Endothelial cell of umbilical vein (primary cell): ENCODE measurements around the gene TPCN2. TPM values are rescaled to one million over a fixed set of nuclear protein-coding genes. Genes with fewer than 3 reads are reported as not detected.

Source experiments
- BruUV-seq: library from RNA; stranded (reverse); fragments of 400-500 nt; replicated peaks from 2 replicates; lab custom pipeline; 2021; lab: Mats Ljungman, UMichigan
- CTCF ChIA-PET: fragments of 300-600, 350-600 bp; sonication (Branson Sonifier 250); formaldehyde crosslinking; loops from one replicate; lab custom pipeline; 2021; ENCODE audit warnings: antibody characterized with exemption, inconsistent platforms; lab: Charles Lee
- POLR2A ChIA-PET: fragments of 300-600, 350-600 bp; sonication (Branson Sonifier 250); formaldehyde crosslinking; loops from one replicate; lab custom pipeline; 2021; ENCODE audit warnings: antibody characterized with exemption, inconsistent platforms; lab: Charles Lee
- DNase-seq: peaks from one replicate; pipeline ENCODE4 v3.0.0-alpha.2; 2011; ENCODE audit warnings: low read depth, low spot score
- FAIRE-seq: peaks from 2 replicates; lab custom pipeline; 2011; peaks lifted over from hg19 to GRCh38; lab: Jason Lieb, UNC
- H2AFZ ChIP-seq: 2 replicates; pipeline ENCODE4 v1.6.0; 2012; ENCODE audit warnings: low read depth, low read length, control low read depth, inconsistent platforms
- H3K27ac ChIP-seq: 2 replicates; pipeline ENCODE4 v1.5.1; 2011; ENCODE audit warnings: low read depth, mild to moderate bottlenecking, control low read depth, low read length, moderate library complexity; ENCODE audit not compliant: insufficient read depth
- H3K27me3 ChIP-seq, 2 experiments: 2 replicates each; pipeline versions ENCODE4 v1.6.0 to v1.6.1; 2011; ENCODE audit warnings: low read length in 2 of 2, mixed read lengths in 1 of 2; ENCODE audit not compliant: control insufficient read depth in 2 of 2, insufficient read depth in 2 of 2
- H3K36me3 ChIP-seq, 2 experiments: 2 replicates in 1 of 2; 3 replicates in 1 of 2; pipeline ENCODE4 v1.5.1; 2011; ENCODE audit warnings: low read length in 2 of 2, mild to moderate bottlenecking in 1 of 2, moderate library complexity in 1 of 2; ENCODE audit not compliant: control insufficient read depth in 2 of 2, insufficient read depth in 2 of 2; ENCODE audit errors: extremely low read depth in 1 of 2
- H3K4me1 ChIP-seq: 3 replicates; pipeline ENCODE4 v1.5.1; 2011; ENCODE audit warnings: mild to moderate bottlenecking, low read length; ENCODE audit not compliant: control insufficient read depth, insufficient read depth; ENCODE audit errors: extremely low read depth
- H3K4me2 ChIP-seq: 2 replicates; pipeline ENCODE4 v1.6.1; 2011; ENCODE audit warnings: low read length, control low read depth, mixed read lengths; ENCODE audit not compliant: insufficient read depth
- H3K4me3 ChIP-seq, 3 experiments: fragments of 200-600 bp in 1 of 3; sonication (generic), shearing (Covaris generic) in 1 of 3; replicated peaks in 1 of 3; 2 replicates each; pipeline ENCODE4 v1.5.1; 2011 to 2016; ENCODE audit warnings: control low read depth in 3 of 3, low read length in 3 of 3, mild to moderate bottlenecking in 2 of 3, inconsistent platforms in 1 of 3, low read depth in 1 of 3, moderate library complexity in 1 of 3; ENCODE audit not compliant: insufficient read depth in 1 of 3
- H3K79me2 ChIP-seq: 2 replicates; pipeline ENCODE4 v1.6.0; 2012; ENCODE audit warnings: low read length, inconsistent platforms; ENCODE audit not compliant: control insufficient read depth, insufficient read depth
- H3K9ac ChIP-seq: replicated peaks from 2 replicates; pipeline ENCODE3; 2011; ENCODE audit warnings: low read length, control low read depth; ENCODE audit not compliant: insufficient read depth; ENCODE audit errors: extremely low read depth
- H3K9me1 ChIP-seq: replicated peaks from 3 replicates; pipeline ENCODE4 v1.6.0; 2011; ENCODE audit warnings: mild to moderate bottlenecking, low read length; ENCODE audit not compliant: control insufficient read depth, insufficient read depth; ENCODE audit errors: extremely low read depth
- H3K9me3 ChIP-seq: replicated peaks from 2 replicates; pipeline ENCODE4 v1.5.1; 2012; ENCODE audit warnings: low read length, inconsistent platforms; ENCODE audit not compliant: control insufficient read depth, insufficient read depth
- H4K20me1 ChIP-seq: replicated peaks from 2 replicates; pipeline ENCODE3; 2011; ENCODE audit warnings: mild to moderate bottlenecking, low read length; ENCODE audit not compliant: control insufficient read depth, insufficient read depth; ENCODE audit errors: extremely low read depth
- EZH2 ChIP-seq: IDR thresholded peaks from 2 replicates; pipeline ENCODE4 v1.6.1; 2012; ENCODE audit warnings: borderline replicate concordance, low read depth, mild to moderate bottlenecking, moderate library complexity, low read length, inconsistent platforms; ENCODE audit not compliant: severe bottlenecking
- FOS ChIP-seq: IDR thresholded peaks from 2 replicates; pipeline ENCODE4 v1.6.1; 2011; ENCODE audit warnings: mild to moderate bottlenecking, low read length, moderate library complexity, borderline replicate concordance; ENCODE audit not compliant: insufficient read depth
- GATA2 ChIP-seq: IDR thresholded peaks from 2 replicates; pipeline ENCODE4 v1.7.0; 2011; ENCODE audit warnings: low read depth, mild to moderate bottlenecking, moderate library complexity, mixed read lengths, low read length; ENCODE audit not compliant: insufficient read length, insufficient read depth
- JUN ChIP-seq: IDR thresholded peaks from 2 replicates; pipeline ENCODE4 v1.6.1; 2011; ENCODE audit warnings: borderline replicate concordance, low read depth; ENCODE audit not compliant: insufficient read length, insufficient read depth
- MAX ChIP-seq: IDR thresholded peaks from 2 replicates; pipeline ENCODE4 v1.6.1; 2011; ENCODE audit not compliant: insufficient read depth, insufficient read length
- MYC ChIP-seq: IDR thresholded peaks from one replicate; pipeline ENCODE4 v1.6.1; 2011; ENCODE audit warnings: mild to moderate bottlenecking, low read depth, low read length
- POLR2A ChIP-seq: IDR thresholded peaks from 2 replicates; pipeline ENCODE4 v1.6.1; 2012; ENCODE audit warnings: low read depth, mild to moderate bottlenecking, control low read depth, low read length
- POLR2AphosphoS5 ChIP-seq: IDR thresholded peaks from 2 replicates; pipeline ENCODE4 v1.6.1; 2012; ENCODE audit warnings: low read depth, mild to moderate bottlenecking, control low read depth, low read length, moderate library complexity; ENCODE audit not compliant: insufficient read depth
- dilution Hi-C: fragments of 300-500 bp; cut with MboI; formaldehyde crosslinking; loops from one replicate; pipeline ENCODE4 v1.15.0; 2019; ENCODE audit warnings: low sequenced_read_pairs; ENCODE audit not compliant: extremely low pct_ligation_motif_present
- intact Hi-C: fragments of 100-400 bp; cut with micrococcal nuclease; formaldehyde crosslinking; loops from one replicate; pipeline ENCODE4 v1.10.0; 2022
- polyA plus RNA-seq, 4 experiments: library from polyadenylated mRNA; depleted of rRNA in 3 of 4; stranded (reverse) in 3 of 4; unstranded in 1 of 4; fragments of >200 nt; gene quantifications; 2 replicates each; pipeline versions ENCODE4 v1.2.1 to v1.2.3, GENCODE V29; 2011 to 2012; ENCODE audit warnings: missing spikeins in 1 of 4
- total RNA-seq: library from RNA; stranded (reverse); gene quantifications from 2 replicates; pipeline ENCODE4 v1.2.3, GENCODE V29; 2021
- TF ChIP-seq, protein P1 (sequence below), 2 donors: IDR thresholded peaks; 1 replicate in 1 of 2; 2 replicates in 1 of 2; pipeline ENCODE4 v1.5.1; 2011; ENCODE audit warnings: low read length in 2 of 2, mild to moderate bottlenecking in 2 of 2, moderate library complexity in 2 of 2, control low read depth in 1 of 2, inconsistent platforms in 1 of 2, low read depth in 1 of 2; ENCODE audit not compliant: insufficient read depth in 1 of 2; ENCODE audit errors: extremely low read depth in 1 of 2

The TPCN2 gene
- total and polyA plus RNA-seq, 2 donors (not counting 3 experiments of a cell fraction or from before 2014, with no cell fraction given), result 10.3 to 13.4 TPM

DNA sequence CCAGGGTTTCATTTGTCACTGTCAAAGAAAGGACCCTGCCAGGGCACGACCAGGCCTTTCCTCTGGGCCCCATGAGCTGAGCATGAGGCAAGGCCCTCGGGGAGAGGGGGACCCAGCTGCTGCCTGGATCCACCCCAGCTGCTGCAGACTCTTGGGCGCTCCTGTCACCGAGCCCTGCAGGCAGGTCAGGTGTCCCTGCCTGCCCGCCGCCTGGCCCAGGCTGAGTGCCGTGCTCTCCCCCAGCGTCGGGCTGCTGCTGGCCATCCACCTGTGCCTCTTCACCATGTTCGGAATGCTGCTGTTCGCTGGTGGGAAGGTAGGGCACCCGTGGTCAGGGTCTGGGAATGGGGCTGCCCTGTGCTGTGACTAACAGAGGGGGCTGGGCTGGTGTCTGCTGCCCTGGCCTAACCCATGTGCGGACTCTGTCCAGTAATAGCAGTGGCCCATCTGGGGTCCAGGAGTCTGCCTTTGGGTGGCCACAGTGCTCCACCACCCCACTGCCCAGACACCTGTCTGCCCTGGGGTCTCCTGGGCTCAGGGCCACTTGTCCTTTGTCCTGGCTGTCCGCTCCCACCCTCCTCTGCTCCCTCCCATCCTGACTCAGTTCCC is 15.0 kb downstream of the TPCN2 start:
- Histone ChIP-seq H3K9me1 (no peaks in the 10 kb centered on the region), H4K20me1 (no peaks in the 10 kb centered on the region)
- BruUV-seq, result no TSS peak

More for the DNA sequence above, 15.0 kb downstream of the TPCN2 start:
- Histone ChIP-seq H3K4me2 (no peak overlapping the region), H3K79me2 (no peaks in the 10 kb centered on the region), H3K9me3 (no peaks in the 10 kb centered on the region), H3K27ac (no peak overlapping the region), H3K27me3 (no peaks in the 10 kb centered on the region), H3K36me3 (peaks cover 0 to 10% of the 10 kb centered on the region in 2 experiments), H3K9ac (no peak overlapping the region), H2AFZ (no peak overlapping the region), H3K4me1 (no peaks in the 10 kb centered on the region), H3K4me3 (no peak overlapping the region)
- POLR2A ChIA-PET, result no interaction called here
- TF ChIP-seq GATA2 (no peak), EZH2 (no peak), POLR2AphosphoS5 (no peak), JUN (no peak), FOS (no peak), MYC (no peak), POLR2A (no peak), MAX (no peak)
- TF ChIP-seq, protein P1, sequence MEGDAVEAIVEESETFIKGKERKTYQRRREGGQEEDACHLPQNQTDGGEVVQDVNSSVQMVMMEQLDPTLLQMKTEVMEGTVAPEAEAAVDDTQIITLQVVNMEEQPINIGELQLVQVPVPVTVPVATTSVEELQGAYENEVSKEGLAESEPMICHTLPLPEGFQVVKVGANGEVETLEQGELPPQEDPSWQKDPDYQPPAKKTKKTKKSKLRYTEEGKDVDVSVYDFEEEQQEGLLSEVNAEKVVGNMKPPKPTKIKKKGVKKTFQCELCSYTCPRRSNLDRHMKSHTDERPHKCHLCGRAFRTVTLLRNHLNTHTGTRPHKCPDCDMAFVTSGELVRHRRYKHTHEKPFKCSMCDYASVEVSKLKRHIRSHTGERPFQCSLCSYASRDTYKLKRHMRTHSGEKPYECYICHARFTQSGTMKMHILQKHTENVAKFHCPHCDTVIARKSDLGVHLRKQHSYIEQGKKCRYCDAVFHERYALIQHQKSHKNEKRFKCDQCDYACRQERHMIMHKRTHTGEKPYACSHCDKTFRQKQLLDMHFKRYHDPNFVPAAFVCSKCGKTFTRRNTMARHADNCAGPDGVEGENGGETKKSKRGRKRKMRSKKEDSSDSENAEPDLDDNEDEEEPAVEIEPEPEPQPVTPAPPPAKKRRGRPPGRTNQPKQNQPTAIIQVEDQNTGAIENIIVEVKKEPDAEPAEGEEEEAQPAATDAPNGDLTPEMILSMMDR (IDR thresholded peaks at IDR 0.05; ENCODE audit: extremely low read depth in 1 of 2, insufficient read depth in 1 of 2, low read depth in 1 of 2, low read length in 2 of 2), result no peak
- FAIRE-seq (no peak), DNase-seq (no peak)
- CTCF ChIA-PET, result no interaction called here
- intact Hi-C loops, result no loop called here
- dilution Hi-C loops, result no loop called here
